ENCODE data around the gene GTPBP10.

GRCh38 chr7:90347759-90348158, 1.2 kb downstream of the GTPBP10 start:
- TF ChIP-seq EP300 (IDR thresholded peaks at IDR 0.05; ENCODE audit: low read length), result no peak
- TF ChIP-seq TAF7 (tag; IDR thresholded peaks at IDR 0.05), result no peak
- no peak for TF ChIP-seq MAFG (tag; conservative IDR thresholded peaks at IDR 0.05)
- TF ChIP-seq ZNF785 (CRISPR knock-in tag; IDR thresholded peaks at IDR 0.05), result no peak
- no peak for TF ChIP-seq ZNF311 (CRISPR knock-in tag; IDR thresholded peaks at IDR 0.05)
- no peak for TF ChIP-seq ARNT (IDR thresholded peaks at IDR 0.05)
- TF ChIP-seq NR2F6 (CRISPR knock-in tag; IDR thresholded peaks at IDR 0.05), result no peak
- no peak for TF ChIP-seq POLR2AphosphoS5 (IDR thresholded peaks at IDR 0.05; ENCODE audit: control insufficient read depth, insufficient read depth, low read depth, low read length)
- TF ChIP-seq MYNN (IDR thresholded peaks at IDR 0.05), result no peak
- TF ChIP-seq MYNN (CRISPR knock-in tag; IDR thresholded peaks at IDR 0.05), result no peak
- TF ChIP-seq ZBED1 (IDR thresholded peaks at IDR 0.05), result no peak
- no peak for TF ChIP-seq ZNF584 (CRISPR knock-in tag; IDR thresholded peaks at IDR 0.05; ENCODE audit: low read depth)
- no peak for TF ChIP-seq CTCF (IDR thresholded peaks at IDR 0.05 in 2 of 3, conservative IDR thresholded peaks at IDR 0.05 in 1 of 3; ENCODE audit: insufficient read depth in 2 of 3, low read depth in 1 of 3, low read length in 3 of 3)
- TF ChIP-seq CHD1 (IDR thresholded peaks at IDR 0.05; ENCODE audit: low read length), result no peak
- TF ChIP-seq ETS2 (tag; IDR thresholded peaks at IDR 0.05; ENCODE audit: borderline replicate concordance, poor library complexity, severe bottlenecking), result no peak
